ENCODE results near the gene NT5C2.
A peak's percentile ranks its signal among the peaks of the same experiment; 100 is the strongest.
"Not testable (repeated sequence)": the region's sequence is repeated elsewhere in the genome, so short reads cannot be mapped to it uniquely, and the experiment has no call there.

The NT5C2 gene

DNA sequence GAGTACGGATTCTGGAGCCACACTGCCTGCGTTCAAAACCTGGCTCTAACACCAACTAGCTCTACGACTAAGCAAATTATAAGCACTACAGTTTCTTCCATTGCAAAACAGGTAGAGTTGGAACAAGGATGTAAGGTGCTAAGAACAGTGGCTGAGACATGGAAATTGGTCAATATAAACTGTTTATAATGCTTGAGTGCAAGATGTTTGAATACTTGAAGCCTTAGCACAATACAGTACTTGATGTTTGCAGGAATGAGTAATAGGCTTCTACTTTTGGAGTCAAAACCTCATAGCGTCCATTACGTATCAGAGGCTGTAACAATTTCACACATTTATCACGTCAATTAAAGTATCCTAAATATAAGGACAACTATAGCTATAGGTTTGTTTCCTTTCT lies 6.9 kb downstream of the NT5C2 start:
- Histone ChIP-seq H3K9me3 (replicated peaks; ENCODE audit: insufficient read depth, low read length) (no peaks in the 10 kb centered on the region), H3K27ac (ENCODE audit: low read length) (no peak overlapping the region), H3K79me2 (ENCODE audit: low read length) (peaks cover 92% of the 10 kb centered on the region), H3K4me3 (ENCODE audit: low read length) (no peak overlapping the region), H3K27me3 (replicated peaks; ENCODE audit: insufficient read depth, low read length) (no peaks in the 10 kb centered on the region), H4K20me1 (ENCODE audit: insufficient read depth, low read length) (no peaks in the 10 kb centered on the region), H3K4me2 (ENCODE audit: low read depth, low read length) (no peak overlapping the region), H3K9me2 (replicated peaks; ENCODE audit: insufficient read depth, low read length) (no peaks in the 10 kb centered on the region), H3K36me3 (replicated peaks; ENCODE audit: insufficient read depth, low read length) (no peaks in the 10 kb centered on the region), H3K9ac (ENCODE audit: low read length) (no peak overlapping the region), H3K4me1 (ENCODE audit: low read length) (peaks cover 9% of the 10 kb centered on the region; the same call in 1 of the 2 replicates), H3F3A (ENCODE audit: insufficient read depth, low read length) (peaks cover 11% of the 10 kb centered on the region; the same call in 1 of the 2 replicates), H2AFZ (ENCODE audit: low read length) (no peak overlapping the region)
- TF ChIP-seq EZH2phosphoT487 (IDR thresholded peaks at IDR 0.05; ENCODE audit: low read length) (no peak), EZH2 (optimal IDR thresholded peaks at IDR 0.05; ENCODE audit: low read depth, low read length) (no peak)
- TF ChIP-seq, protein P1, sequence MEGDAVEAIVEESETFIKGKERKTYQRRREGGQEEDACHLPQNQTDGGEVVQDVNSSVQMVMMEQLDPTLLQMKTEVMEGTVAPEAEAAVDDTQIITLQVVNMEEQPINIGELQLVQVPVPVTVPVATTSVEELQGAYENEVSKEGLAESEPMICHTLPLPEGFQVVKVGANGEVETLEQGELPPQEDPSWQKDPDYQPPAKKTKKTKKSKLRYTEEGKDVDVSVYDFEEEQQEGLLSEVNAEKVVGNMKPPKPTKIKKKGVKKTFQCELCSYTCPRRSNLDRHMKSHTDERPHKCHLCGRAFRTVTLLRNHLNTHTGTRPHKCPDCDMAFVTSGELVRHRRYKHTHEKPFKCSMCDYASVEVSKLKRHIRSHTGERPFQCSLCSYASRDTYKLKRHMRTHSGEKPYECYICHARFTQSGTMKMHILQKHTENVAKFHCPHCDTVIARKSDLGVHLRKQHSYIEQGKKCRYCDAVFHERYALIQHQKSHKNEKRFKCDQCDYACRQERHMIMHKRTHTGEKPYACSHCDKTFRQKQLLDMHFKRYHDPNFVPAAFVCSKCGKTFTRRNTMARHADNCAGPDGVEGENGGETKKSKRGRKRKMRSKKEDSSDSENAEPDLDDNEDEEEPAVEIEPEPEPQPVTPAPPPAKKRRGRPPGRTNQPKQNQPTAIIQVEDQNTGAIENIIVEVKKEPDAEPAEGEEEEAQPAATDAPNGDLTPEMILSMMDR (IDR thresholded peaks at IDR 0.05; ENCODE audit: low read length) = no peak
- no peak for DNase-seq

DNA sequence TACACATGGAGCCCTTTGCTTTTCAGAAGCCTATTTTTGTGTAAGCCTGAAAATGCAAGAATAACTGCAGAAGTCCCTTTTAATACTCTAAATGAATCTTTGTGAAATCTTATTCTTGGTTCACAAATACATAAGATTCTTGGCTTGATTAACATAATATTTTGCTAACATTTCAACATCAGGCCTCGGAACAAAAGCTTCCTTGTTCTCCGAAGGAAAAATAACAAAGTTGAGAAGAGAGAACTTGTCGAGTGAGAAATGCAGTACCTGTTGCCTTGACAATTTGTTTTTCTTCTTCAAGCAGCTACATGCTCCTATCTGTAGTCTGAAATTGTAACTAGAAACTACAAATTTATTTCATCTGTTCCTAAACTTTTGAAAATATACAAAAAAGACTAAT lies 8.5 kb downstream of the NT5C2 start:
- H3K9me2 ChIP-seq (replicated peaks; ENCODE audit: insufficient read depth, low read length) = no peaks in the 10 kb centered on the region
- H3K9ac ChIP-seq (ENCODE audit: low read length) = no peak overlapping the region
- H3K27ac ChIP-seq (ENCODE audit: low read length) = no peak overlapping the region
- H2AFZ ChIP-seq (ENCODE audit: low read length) = no peak overlapping the region
- H3K27me3 ChIP-seq (replicated peaks; ENCODE audit: insufficient read depth, low read length) = no peaks in the 10 kb centered on the region
- H3K9me3 ChIP-seq (replicated peaks; ENCODE audit: insufficient read depth, low read length) = no peaks in the 10 kb centered on the region
- H3K36me3 ChIP-seq (replicated peaks; ENCODE audit: insufficient read depth, low read length) = 0 out of 2 replicates have a peak, but pooled peaks cover 2% of the 10 kb centered on the region
- H3K4me2 ChIP-seq (ENCODE audit: low read depth, low read length) = no peak overlapping the region
- H3F3A ChIP-seq (ENCODE audit: insufficient read depth, low read length) = peaks cover 17% of the 10 kb centered on the region; the same call in 1 of the 2 replicates
- no peak for DNase-seq
- TF ChIP-seq EZH2 (optimal IDR thresholded peaks at IDR 0.05; ENCODE audit: low read depth, low read length) (no peak), EZH2phosphoT487 (IDR thresholded peaks at IDR 0.05; ENCODE audit: low read length) (no peak)
- TF ChIP-seq, protein P1 (IDR thresholded peaks at IDR 0.05; ENCODE audit: low read length) = no peak
- no peak overlapping the region for H3K4me3 ChIP-seq (ENCODE audit: low read length)
- H3K79me2 ChIP-seq (ENCODE audit: low read length) = peaks cover 91% of the 10 kb centered on the region
- H3K4me1 ChIP-seq (ENCODE audit: low read length) = peaks cover 23% of the 10 kb centered on the region
- H4K20me1 ChIP-seq (ENCODE audit: insufficient read depth, low read length) = no peaks in the 10 kb centered on the region

DNA sequence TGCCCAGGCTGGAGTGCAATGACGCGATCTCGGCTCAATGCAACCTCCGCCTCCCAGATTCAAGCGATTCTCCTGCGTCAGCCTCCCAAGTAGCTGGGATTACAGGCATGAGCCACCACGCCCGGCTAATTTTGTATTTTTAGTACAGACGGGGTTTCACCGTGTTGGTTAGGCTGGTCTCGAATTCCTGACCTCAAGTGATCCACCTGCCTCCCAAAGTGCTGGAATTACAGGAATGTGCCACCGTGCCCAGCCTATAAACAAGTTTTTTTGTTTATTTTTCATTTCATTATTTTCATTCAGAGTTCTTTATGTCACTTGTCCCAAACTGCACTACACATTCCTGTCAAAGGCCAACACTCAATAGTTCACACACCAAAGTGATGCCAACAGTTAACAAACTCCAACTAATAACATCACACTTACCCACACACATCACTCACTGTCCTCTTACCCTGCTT lies 9.1 kb downstream of the NT5C2 start:
- H3K9ac ChIP-seq (ENCODE audit: low read length); H3K9me3 ChIP-seq (replicated peaks; ENCODE audit: insufficient read depth, low read length); H4K20me1 ChIP-seq (ENCODE audit: insufficient read depth, low read length); H3K27ac ChIP-seq (ENCODE audit: low read length); H3K4me2 ChIP-seq (ENCODE audit: low read depth, low read length); DNase-seq; H3K4me3 ChIP-seq (ENCODE audit: low read length); H3K9me2 ChIP-seq (replicated peaks; ENCODE audit: insufficient read depth, low read length); H3K36me3 ChIP-seq (replicated peaks; ENCODE audit: insufficient read depth, low read length); H3K27me3 ChIP-seq (replicated peaks; ENCODE audit: insufficient read depth, low read length); H2AFZ ChIP-seq (ENCODE audit: low read length): not testable (repeated sequence)
- Histone ChIP-seq H3K79me2 (ENCODE audit: low read length) (peaks cover 91% of the 10 kb centered on the region), H3K4me1 (ENCODE audit: low read length) (peaks cover 23% of the 10 kb centered on the region), H3F3A (ENCODE audit: insufficient read depth, low read length) (peaks cover 17% of the 10 kb centered on the region; the same call in 1 of the 2 replicates)

DNA sequence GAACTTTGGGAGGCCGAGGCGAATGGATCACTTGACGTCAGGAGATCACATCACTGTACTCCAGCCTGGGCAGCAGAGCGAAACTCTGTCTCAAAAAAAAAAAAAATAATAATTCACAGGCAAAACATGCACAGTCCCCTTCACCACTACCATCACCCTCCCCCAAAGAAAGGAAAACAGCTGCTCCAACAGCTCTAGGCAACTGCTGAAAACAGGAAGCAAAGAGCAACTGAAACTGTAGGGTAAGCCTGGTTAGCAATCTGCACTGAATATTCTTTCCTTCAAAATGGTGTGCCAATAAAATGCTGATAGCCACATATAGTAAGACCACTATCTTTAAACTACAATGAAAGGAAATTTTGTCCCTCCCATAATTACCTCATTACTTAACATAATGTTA lies 11.8 kb downstream of the NT5C2 start:
- no peaks in the 10 kb centered on the region for H4K20me1 ChIP-seq (ENCODE audit: insufficient read depth, low read length)
- TF ChIP-seq EZH2 (optimal IDR thresholded peaks at IDR 0.05; ENCODE audit: low read depth, low read length) (no peak), EZH2phosphoT487 (IDR thresholded peaks at IDR 0.05; ENCODE audit: low read length) (no peak)
- TF ChIP-seq, protein P1 (IDR thresholded peaks at IDR 0.05; ENCODE audit: low read length) = no peak
- no peaks in the 10 kb centered on the region for H3K9me2 ChIP-seq (replicated peaks; ENCODE audit: insufficient read depth, low read length)
- H3K9ac ChIP-seq (ENCODE audit: low read length) = peak overlapping the region; percentile 31; the same call in 1 of the 2 replicates
- peaks cover 22% of the 10 kb centered on the region for H3F3A ChIP-seq (ENCODE audit: insufficient read depth, low read length)
- peaks cover 40% of the 10 kb centered on the region for H3K4me1 ChIP-seq (ENCODE audit: low read length)
- H3K4me3 ChIP-seq (ENCODE audit: low read length) = peak overlapping the region; percentile 6; the same call in 1 of the 2 replicates
- H3K27me3 ChIP-seq (replicated peaks; ENCODE audit: insufficient read depth, low read length) = no peaks in the 10 kb centered on the region
- H3K4me2 ChIP-seq (ENCODE audit: low read depth, low read length) = peak overlapping the region; percentile 38
- 0 out of 2 replicates have a peak, but pooled peaks cover 3% of the 10 kb centered on the region for H3K36me3 ChIP-seq (replicated peaks; ENCODE audit: insufficient read depth, low read length)
- H3K27ac ChIP-seq (ENCODE audit: low read length) = peak overlapping the region; percentile 78
- H3K9me3 ChIP-seq (replicated peaks; ENCODE audit: insufficient read depth, low read length) = no peaks in the 10 kb centered on the region
- peak; percentile 93 for DNase-seq
- peaks cover 87% of the 10 kb centered on the region for H3K79me2 ChIP-seq (ENCODE audit: low read length)
- H2AFZ ChIP-seq (ENCODE audit: low read length) = no peak overlapping the region
